Measurements from ENCODE around the gene ESYT1.
"Not testable (repeated sequence)": the region's sequence is repeated elsewhere in the genome, so short reads cannot be mapped to it uniquely, and the experiment has no call there.

Gene ESYT1

DNA sequence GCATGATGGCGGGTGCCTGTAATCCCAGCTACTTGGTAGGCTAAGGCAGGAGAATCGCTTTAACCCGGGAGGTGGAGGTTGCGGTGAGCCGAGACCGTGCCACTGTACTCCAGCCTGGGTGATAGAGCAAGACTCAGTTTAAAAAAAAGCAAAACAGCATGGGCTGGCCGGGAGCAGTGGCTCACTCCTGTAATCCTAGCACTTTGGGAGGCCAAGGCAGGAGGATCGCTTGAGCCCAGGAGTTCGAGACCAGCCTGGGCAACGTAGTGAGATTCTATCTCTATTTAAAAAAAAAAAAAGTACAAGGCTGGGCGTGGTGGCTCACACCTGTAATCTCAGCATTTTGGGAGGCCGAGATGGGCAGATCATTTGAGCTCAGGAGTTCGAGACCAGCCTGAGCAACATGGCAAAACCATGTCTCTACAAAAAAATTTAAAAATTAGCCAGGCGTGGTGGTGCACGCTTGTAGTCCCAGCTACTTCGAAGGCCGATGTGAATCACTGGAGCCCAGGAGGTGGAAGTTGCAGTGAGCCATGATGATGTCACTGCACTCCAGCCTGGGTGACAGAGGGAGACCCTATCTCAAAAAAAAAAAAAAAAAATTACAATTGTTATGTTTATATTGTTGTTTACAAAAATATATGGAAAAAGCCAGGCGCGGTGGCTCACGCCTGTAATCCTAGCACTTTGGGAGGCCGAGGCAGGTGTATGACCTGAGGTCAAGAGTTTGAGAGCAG is 28.6 kb downstream of the ESYT1 start:
- DNase-seq (ENCODE audit: low spot score) = not testable (repeated sequence)

DNA sequence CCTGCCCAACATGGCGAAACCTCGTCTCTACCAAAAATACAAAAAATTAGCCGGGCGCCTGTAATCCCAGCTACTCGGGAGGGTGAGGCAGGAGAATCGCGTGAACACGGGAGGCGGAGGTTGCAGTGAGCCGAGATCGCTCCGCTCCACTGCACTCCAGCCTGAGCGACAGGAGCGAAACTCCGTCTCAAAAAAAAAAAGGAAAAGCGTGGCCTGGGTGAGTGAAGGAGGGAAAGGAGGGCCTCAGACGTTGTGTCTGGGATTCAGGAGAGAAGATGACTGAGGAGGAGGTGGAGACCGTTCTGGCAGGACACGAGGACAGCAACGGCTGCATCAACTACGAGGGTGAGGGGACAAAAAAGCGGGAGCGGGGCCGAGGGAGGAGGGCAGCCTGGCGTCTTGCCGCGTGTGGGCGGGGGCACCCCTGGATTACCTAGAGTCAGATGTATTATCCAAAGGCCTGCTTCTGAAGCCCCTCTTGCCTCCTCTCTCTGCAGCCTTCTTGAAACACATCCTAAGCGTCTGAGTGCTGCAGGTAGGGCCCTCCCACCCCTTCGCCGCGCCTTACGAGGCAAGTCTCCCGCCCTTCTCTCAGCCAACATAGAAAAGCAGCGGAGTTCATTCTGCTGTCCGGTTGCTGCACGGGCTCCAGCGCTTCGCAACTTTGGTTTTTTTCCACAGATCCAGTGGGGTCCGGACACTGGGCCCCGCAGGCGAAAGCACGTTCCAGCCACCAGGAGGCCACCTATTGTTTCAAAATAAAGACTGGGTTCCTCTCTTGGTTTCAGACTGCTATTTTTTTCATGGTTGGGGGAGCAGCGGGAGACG is 29.3 kb downstream of the ESYT1 start:
- DNase-seq (ENCODE audit: low spot score) = peak; percentile 71

DNA sequence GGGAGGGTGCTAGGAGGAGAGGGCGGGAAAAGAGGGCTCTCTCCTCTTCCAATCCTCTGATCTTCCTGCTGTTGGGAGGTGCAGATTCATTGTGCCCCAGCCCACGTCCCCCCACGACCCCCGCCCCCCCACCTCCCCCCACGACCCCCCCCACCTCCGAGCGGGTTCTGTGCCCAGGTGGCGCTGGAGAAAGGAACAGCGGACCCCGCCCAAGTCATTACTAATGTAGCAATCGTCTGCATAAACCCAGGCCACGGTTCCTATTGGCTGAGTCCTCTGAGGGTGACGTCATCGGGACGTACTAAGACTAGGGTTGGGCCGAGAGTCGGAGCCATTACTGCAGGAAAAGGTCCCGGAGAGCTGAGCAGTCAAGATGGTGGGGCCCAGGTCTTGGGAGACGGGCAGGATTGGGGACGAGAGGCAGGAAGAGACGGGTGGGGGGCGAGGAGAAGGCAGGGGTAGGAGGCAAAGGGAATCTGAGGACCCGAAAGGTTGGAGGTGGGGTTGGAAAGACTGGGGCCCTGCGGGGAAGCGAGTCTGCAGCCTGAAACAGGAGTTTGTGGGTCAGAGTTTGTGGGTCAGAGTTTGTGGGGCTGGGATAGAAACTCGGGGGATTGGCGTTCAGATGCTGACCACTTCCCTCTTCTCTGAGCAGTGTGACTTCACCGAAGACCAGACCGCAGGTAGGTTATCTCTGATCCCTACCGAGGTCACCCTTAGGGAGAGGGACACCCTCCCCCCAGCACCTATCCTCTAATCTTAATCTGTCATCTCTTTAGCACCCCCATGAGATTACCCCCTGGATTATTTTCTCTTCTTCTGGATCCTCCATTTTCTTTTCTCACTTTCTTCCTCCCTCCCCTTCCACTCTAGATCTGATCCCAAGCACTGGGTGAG is 30.2 kb downstream of the ESYT1 start, which contains the start of gene MYL6:
TSS of gene MYL6 (plus strand) at position 331 of the 897 bp plus-strand sequence. CDS start at position 374, 43 bp downstream.
- peak; percentile 91 for DNase-seq (ENCODE audit: low spot score)

DNA sequence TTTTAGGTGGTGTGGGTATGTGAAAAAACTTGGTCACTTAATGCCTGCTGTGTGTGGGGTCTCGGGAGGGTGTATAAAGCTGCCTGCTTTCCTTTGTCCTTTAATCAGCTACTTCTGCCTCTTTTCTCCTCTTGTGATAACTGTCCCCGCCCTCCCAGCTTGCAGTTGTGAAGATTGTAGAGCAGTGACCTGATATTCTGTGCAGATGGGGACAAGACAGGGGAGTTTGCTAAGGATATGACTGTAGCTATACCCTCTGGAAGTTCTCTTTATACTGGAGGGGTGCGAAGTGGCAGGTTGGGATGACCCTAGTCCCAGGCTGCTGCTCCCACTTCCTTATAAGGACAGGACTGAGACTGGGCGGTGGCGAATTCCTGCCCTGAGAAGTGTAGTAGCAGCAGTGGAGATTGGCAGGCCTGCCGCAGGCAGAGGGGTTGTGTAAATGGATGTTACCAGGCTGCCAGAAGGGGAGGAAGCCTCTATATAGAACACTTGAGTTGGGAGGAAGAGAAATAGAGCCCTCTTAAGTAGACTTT is 30.9 kb downstream of the ESYT1 start:
- peak; percentile 58 for DNase-seq (ENCODE audit: low spot score)

DNA sequence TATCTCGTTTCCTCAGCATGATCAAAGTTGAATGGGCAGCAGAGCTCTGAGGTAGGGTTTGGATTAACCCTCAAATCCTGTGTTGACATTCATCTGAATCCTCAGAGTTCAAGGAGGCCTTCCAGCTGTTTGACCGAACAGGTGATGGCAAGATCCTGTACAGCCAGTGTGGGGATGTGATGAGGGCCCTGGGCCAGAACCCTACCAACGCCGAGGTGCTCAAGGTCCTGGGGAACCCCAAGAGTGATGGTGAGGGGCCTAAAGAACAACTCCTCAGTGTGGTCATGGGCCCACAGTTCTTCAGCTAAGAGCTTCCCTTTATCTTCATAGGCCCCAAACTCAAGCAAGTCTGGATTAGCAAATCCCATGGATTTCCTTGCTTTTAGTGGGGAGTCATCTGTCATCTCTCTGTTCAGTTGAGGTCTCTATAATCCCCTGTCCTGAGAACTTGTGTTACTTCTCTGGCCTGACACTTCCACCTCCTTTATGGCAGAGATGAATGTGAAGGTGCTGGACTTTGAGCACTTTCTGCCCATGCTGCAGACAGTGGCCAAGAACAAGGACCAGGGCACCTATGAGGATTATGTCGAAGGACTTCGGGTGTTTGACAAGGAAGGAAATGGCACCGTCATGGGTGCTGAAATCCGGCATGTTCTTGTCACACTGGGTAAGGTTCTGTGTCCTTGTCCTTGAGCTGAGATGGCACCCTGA is 31.6 kb downstream of the ESYT1 start:
- DNase-seq (ENCODE audit: low spot score) = no peak

DNA sequence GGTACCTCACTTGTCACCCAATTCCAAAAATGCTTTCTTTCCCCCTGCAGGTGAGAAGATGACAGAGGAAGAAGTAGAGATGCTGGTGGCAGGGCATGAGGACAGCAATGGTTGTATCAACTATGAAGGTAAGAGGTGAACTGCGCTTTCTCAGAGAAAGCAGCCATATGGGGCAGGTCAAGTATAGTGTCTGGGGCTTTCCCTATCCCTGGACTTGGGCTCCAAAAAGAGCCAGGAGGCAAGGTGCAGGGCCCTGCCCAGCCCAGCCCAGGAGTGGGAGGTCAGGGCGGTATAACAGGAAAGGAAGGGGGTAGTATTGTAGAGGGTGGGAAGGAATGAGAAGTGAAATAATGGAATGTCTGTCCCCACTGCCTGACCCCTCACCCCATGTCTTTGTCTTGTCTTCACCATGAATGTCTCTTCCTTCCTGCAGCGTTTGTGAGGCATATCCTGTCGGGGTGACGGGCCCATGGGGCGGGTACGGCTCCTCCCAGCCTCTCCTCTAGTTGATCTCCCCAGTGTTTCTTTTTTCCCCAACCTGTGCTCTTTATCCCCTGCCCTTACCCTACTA is 32.2 kb downstream of the ESYT1 start:
- no peak for DNase-seq (ENCODE audit: low spot score)

DNA sequence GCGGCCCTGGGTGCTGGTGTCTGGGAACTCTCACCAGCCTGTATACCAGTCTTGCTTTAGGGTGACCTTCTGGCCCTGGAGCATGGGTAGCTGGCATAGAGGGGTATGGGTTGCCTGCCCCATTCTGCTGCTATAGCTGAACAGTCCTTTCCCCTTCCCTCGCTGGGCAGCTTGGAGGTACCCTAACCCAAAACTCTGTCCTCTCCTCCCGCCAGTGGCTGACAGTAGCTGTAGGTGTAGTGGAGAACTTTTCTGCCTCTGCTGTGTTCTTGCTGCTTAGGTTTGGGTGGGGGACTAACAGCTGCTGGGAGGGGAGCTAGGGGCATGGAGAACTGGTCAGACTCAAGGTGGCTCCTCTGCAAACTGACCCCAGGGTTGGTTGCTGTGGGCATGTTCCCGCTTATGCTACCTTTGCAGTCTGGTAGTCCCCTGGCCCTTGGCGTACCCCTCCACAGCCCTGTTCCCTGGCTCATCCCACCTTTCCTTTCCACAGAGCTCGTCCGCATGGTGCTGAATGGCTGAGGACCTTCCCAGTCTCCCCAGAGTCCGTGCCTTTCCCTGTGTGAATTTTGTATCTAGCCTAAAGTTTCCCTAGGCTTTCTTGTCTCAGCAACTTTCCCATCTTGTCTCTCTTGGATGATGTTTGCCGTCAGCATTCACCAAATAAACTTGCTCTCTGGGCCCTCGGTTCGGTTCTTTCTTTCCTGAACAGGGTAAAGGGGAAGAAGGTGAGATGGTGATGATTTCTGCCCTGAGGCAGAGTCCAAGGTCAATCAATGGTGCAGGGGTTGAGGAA is 33.0 kb downstream of the ESYT1 start:
- DNase-seq (ENCODE audit: low spot score) = no peak

DNA sequence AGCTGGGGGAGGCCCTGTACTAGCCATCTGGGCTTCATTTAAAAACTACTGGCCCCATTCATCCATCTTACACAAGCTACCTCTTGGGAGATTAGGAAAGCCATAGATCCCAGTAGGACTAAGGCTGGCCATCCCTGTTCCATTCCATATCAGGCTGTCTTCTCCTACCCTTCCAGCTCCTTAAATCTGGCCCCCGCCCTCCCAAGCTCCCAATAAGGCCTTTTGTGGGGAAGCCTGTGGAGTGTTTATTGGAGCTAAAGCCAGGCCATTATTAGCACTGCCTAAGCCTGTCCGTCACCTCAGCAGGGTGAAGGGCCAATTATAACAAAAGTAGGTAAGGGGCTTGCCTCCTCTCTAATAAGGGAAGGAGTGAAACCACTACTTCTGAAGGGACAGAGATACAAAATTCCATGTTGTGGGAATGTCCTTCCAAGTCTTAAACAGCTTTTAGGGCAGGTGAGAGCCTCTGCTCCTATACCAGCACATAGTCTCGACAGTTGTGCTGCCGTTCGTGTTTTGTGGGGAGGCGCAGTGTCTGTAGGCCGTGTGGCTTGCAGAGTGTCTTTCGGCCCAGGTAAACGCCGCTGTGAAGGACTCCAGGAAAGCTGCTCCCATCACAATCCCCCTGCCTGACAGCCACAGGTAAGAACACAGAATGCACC is 33.8 kb downstream of the ESYT1 start:
- no peak for DNase-seq (ENCODE audit: low spot score)

DNA sequence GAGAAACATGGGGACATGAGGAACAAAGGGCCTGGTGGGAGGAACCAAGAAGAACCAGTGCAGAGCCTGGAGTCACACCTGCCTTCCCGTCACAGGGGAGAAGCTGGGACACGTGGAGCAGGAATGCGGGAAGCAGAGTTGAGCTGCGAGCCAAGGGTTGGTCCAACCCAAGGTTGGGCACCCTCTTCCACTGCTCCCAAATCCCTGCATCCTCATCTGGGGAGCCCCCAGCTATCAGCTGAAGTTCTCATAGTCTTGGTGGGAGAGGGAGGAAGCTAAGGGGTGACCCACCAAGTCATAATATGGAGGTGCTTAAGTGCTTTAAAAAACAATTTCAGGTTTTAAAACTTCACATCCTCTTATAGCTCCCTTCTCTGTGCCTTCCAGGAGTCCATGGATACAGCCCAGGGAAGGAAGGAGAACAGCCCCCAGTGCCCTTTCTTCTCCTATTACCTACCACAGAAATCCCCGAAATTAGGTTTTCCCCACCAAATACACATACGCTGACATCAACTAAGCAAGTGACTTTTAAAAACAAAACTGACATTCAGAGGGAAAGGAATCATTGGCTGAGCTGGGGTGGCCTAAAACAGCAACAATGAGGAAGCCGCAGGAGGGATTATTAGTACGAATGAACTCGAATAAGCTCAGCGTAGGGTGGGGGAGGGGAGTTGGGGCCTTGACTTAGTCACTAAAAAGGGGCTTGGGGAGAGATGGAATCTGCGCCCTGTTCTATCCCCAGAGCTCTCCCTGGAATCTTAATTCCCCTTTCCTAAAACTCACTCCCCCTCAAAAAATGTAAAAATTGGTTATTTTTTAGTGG is 34.6 kb downstream of the ESYT1 start:
- no peak for DNase-seq (ENCODE audit: low spot score)

DNA sequence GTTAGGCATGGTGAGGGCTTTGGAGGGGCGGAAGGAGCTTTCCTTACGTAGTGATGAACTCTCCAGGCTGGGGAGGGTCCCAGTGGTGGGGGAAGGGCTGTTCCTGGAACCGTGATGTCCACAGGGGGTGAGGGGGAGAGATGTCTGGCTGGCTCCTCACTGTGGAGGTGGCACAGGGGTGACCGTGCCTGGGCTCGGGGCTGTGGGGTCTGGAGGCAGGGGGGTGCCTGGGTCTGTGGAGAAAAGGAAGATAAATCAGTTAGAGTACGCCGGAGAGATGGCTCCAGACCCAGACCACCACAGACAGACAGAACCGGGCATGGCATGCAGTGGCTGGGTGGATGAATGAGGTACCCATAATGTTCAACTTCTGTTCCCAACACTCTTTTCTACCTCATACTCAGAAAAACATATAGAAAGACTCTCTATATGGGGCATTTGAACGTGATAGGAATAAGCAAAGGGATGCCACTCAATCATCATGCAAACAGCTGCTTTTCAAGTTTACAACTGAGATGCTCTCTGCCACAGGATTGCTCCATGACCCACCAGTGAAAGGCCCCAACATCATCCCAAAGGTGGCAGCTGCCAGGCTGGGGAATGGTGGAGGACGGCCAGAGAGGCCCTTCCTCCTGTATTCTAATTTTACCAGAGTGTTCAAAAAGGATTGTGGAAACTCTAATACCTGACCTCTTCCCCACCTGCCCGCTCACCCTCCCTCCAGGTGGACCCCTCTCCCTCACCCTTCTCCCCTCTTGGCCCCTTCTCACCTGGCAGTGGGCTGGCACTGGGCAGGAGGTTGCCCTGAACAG is 35.7 kb downstream of the ESYT1 start:
- no peak for DNase-seq (ENCODE audit: low spot score)

DNA sequence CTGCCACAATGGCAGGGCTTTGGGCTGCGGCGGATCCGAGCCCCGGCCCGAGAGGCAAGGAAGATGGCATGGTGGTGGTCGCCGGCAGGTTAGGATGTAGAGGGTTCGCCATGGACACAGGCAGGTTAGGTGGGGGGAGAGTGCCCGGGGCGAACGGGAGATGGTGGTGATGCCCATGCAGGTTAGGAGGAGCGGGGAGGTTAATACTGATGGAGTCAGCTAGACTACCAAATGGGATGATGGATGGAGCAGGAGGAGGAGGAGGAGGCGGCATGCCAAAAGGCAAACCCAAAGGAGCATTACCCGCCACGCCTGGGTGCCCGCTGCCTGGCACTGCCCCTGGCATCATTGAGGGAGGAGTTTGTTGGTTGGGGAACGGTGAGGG is 36.3 kb downstream of the ESYT1 start:
- no peak for DNase-seq (ENCODE audit: low spot score)

DNA sequence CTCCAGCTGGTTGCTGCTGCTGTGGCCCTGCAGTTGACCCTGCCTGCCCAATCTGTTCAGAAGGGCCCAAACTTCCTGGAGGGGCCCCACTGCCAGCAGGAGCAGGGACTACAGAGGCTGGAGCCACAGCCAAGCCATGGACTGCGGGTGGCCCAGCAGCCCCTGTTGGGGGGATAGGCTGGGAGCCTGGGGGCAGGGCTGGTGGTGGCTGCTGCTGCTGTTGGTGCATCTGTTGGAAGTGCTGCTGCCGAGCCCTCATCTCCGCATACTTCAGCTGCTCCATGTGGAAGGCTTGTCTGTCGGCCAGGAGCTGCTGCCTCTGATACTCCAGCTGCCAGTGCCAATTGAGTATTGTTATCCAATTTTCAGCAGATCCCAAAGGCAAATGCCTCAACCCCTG is 37.3 kb downstream of the ESYT1 start:
- no peak for DNase-seq (ENCODE audit: low spot score)

DNA sequence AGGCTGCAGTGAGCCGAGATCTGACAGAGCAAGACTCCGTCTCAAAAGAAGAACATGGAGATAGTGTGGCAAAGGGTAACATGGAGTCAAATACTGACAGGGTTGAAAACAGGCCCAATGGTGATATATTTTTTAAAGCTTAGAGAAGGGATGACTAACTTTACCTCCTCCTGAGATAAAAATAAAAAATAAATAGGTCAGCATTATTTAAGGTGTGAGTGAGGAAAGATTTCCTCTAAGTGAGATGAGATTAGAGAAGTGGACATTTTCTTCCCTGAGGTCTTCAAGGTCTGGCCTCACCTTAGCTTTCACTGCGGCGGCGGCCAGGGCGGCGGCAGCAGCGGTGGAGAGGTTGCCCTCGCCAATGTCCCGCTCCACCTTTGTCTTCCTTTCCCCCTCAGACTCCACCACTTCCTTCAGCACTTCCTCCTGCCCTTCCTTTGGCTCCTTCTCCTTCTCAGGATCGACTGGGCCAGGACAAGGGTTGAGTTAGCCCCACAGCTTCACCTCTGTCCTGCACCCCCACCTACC is 41.2 kb downstream of the ESYT1 start:
- no peak for DNase-seq (ENCODE audit: low spot score)

DNA sequence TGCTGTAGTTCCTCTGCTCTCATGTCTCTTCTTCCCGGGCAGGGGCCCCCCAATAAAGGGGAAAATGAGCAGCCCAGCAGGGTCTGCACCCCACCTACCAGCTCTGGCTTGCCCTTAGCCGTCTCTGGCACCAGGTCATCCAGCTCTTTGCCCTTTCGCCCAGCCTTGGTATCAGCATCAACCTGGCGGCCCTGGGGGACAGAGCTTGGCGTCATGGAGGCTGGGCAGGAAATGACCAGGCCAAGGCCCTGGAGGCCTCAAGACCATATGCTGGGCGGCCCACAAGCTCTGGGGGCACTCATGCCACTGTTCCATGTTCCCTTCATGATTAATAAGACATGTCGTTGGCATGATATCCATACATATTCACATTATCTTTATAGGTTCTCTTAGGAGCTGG is 44.8 kb downstream of the ESYT1 start:
- DNase-seq (ENCODE audit: low spot score) = no peak

DNA sequence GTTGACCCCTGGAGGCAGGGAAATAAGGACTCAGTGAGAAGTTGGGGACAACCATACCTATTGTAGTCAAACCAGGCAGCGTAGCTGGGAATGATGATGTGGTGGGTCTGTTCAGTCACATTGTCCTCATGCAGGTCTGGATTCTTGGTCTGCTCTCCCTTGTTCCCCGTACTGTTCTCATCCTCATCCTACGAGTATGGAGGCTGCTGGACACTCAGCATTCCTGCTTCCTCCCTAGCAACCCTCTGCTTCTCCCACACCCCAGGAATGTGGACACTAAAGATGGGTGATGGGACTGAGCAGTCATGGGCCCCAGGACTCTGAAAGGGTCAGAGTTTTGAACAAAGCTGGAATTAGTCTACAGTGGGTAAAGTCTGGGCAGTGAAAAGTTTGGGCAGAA is 50.3 kb downstream of the ESYT1 start:
- DNase-seq (ENCODE audit: low spot score) = no peak

DNA sequence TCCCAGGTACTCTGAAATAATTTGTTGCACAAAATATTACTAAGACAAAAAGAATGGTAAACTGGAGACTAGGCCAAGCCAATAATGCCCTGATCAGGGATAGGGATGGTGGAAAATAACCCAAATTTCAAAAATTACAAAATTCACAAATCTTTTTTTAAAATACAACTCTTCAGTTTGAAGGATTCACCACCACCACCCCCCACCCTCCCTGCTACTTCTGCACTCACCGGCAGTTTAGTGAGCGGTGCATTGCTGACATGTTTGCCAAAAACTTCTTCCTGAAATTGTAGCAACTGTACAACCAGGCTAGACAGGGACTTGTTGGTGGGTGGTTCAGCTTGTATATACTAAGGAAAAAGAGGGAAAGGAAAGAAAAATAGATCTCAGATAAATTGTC is 58.9 kb downstream of the ESYT1 start:
- DNase-seq (ENCODE audit: low spot score) = no peak

DNA sequence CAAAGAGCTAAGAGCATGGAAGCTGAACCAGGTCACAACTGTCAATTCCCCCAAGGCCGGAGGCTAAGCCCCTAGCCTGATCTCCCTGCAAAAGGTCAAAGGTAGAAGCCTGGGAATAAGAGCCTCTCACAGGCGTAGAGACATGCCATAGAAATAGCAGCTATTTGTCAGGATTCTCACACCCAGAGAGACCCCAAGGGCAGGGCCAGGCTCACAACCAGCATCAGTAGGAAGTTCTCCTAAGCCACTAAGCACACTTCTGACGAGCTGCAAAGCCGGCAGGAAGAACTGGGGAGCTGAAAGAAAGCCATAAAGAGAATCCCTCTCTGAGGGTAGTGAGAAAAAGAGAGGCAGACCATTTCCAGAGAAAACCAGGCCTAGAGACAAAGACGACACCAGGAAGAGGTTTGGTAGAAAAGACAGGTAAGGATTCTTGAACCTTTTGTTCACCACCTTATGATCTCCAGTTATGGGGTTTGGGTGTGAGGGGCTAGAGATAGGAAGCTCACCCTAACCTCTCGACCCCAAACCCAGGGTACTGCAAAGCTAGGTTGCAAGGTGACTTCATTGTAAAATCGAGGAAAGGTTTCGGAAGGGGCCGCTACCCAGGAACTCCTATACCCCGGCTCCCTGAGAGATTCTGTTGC is 60.2 kb downstream of the ESYT1 start:
- DNase-seq (ENCODE audit: low spot score) = no peak
